ENCODE measurements around the gene TMEM45A. TPM values are rescaled to one million over a fixed set of nuclear protein-coding genes. Genes with fewer than 3 reads are reported as not detected.

TMEM45A gene
- total RNA-seq, 4 donors from 2014 or later: 9.4 to 36.5 (median 14.0) TPM

DNA sequence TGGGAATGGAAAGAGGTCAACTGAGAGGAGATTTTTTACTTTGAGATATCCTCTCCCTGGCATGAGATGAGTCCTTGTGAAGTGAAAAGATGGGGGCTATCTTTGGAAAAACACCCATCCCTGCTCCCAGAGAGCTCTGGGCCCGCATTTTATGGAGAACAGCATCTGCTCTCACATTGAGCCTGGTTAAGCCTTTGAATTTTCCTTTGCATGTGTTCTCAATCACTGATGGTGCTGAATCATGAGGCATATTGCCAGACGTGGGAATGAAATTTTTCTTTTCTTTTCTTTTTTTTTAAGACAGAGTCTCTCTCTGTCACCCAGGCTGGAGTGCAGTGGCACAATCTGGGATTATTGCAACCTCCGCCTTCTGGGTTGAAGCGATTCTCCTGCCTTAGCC is 24.4 kb downstream of the TMEM45A start:
- H3K36me3 ChIP-seq: peaks cover 0 to 18% (median 0%) of the 10 kb centered on the region in 3 donors
- H3K4me1 ChIP-seq: no peaks in the 10 kb centered on the region
- H3K9me3 ChIP-seq: peaks cover 0 to 4% (median 0%) of the 10 kb centered on the region in 4 donors
- TF ChIP-seq EP300 (IDR thresholded peaks at IDR 0.05): peak in 1 of 2 donors; percentile 22
- no peak for TF ChIP-seq POLR2A (IDR thresholded peaks at IDR 0.05)
- TF ChIP-seq, protein P1, sequence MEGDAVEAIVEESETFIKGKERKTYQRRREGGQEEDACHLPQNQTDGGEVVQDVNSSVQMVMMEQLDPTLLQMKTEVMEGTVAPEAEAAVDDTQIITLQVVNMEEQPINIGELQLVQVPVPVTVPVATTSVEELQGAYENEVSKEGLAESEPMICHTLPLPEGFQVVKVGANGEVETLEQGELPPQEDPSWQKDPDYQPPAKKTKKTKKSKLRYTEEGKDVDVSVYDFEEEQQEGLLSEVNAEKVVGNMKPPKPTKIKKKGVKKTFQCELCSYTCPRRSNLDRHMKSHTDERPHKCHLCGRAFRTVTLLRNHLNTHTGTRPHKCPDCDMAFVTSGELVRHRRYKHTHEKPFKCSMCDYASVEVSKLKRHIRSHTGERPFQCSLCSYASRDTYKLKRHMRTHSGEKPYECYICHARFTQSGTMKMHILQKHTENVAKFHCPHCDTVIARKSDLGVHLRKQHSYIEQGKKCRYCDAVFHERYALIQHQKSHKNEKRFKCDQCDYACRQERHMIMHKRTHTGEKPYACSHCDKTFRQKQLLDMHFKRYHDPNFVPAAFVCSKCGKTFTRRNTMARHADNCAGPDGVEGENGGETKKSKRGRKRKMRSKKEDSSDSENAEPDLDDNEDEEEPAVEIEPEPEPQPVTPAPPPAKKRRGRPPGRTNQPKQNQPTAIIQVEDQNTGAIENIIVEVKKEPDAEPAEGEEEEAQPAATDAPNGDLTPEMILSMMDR (IDR thresholded peaks at IDR 0.05): no peak
- no peak for DNase-seq (ENCODE audit: low spot score in 2 of 2)
- WGBS, 2 donors: 64 to 72% methylated on average over 4 of the region's 4 CpGs
- H3K4me3 ChIP-seq: no peak overlapping the region
- H3K27me3 ChIP-seq: no peaks in the 10 kb centered on the region
- H3K27ac ChIP-seq: peak overlapping the region in 1 of 4 donors; percentile 24

DNA sequence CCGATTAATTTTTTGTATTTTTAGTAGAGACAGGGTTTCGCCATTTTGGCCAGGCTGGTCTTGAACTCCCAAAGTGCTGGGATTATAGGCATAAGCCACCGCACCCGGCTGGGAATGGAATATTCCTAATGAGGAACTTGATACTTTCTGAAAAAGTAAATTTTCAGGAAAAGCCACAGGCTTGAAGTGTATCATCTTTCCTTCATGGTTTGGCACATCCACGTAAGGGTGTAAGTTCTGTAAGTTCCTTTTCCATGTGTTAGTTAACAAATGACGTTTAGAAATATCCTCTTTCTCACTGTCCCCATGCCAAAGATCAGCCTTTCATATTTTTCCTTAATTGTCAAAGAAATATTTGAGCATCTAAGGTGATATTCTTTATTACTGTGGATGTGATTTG is 24.9 kb downstream of the TMEM45A start:
- WGBS, 2 donors: 81 to 85% methylated on average over 6 of the region's 6 CpGs

DNA sequence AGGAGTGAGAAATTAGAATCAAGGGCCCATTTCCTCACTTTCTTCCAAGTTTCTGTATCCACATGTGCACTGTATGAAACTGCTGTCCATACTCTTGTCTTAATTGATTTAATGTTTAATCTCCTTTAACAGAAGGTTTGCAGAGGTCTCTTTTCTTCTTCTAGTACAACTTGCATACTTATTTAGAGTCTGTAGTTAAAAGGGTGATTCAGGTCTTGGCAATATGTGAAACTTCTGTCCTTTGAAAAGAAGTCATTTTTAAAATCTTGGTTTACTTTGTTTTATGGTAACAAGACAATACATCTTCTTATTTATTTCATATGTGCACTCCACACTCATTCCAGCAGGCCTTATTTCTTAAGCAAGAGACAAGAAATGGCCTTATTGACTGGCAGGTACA is 25.8 kb downstream of the TMEM45A start:
- H3K4me1 ChIP-seq: no peaks in the 10 kb centered on the region
- H3K9me3 ChIP-seq: peaks cover 0 to 4% (median 0%) of the 10 kb centered on the region in 4 donors
- no peak for DNase-seq (ENCODE audit: low spot score in 2 of 2)
- no peak overlapping the region for H3K4me3 ChIP-seq
- TF ChIP-seq POLR2A (IDR thresholded peaks at IDR 0.05) (no peak), EP300 (IDR thresholded peaks at IDR 0.05) (no peak)
- TF ChIP-seq, protein P1 (IDR thresholded peaks at IDR 0.05): no peak
- peaks cover 0 to 29% (median 0%) of the 10 kb centered on the region in 3 donors for H3K36me3 ChIP-seq
- H3K27me3 ChIP-seq: no peaks in the 10 kb centered on the region
- no peak overlapping the region for H3K27ac ChIP-seq

More for the DNA sequence above, 24.9 kb downstream of the TMEM45A start:
- Histone ChIP-seq H3K4me1 (no peaks in the 10 kb centered on the region), H3K4me3 (no peak overlapping the region), H3K36me3 (peaks cover 0 to 22% (median 0%) of the 10 kb centered on the region in 3 donors), H3K27me3 (no peaks in the 10 kb centered on the region), H3K27ac (no peak overlapping the region), H3K9me3 (peaks cover 0 to 4% (median 0%) of the 10 kb centered on the region in 4 donors)
- no peak for DNase-seq (ENCODE audit: low spot score in 2 of 2)
- TF ChIP-seq EP300 (IDR thresholded peaks at IDR 0.05) (no peak), POLR2A (IDR thresholded peaks at IDR 0.05) (no peak)
- TF ChIP-seq, protein P1 (IDR thresholded peaks at IDR 0.05): no peak

DNA sequence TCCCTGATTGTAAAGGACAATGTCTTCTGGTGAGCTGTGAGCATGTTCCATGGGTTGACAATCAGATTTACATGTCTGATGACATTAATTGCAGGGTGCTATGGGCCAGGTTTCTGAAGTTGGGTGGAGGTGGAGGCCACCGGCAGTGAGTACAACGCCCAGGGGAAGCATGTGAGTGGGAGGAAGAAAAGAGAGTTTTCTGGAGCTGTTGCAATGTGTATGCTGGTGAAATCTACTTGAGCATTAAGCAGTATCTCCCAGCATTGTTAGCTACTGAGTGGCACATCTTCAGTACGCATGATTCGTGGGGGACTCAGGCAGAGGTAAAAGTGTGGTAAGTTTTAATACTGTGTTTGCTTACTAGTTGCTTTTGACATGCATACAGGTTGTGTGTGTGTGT is 26.6 kb downstream of the TMEM45A start:
- Histone ChIP-seq H3K27ac (no peak overlapping the region), H3K9me3 (peaks cover 0 to 4% (median 0%) of the 10 kb centered on the region in 4 donors), H3K4me3 (no peak overlapping the region), H3K4me1 (no peaks in the 10 kb centered on the region), H3K36me3 (peaks cover 0 to 29% (median 0%) of the 10 kb centered on the region in 3 donors), H3K27me3 (no peaks in the 10 kb centered on the region)
- 65 to 68% methylated on average over 4 of the region's 4 CpGs for WGBS, 2 donors
- DNase-seq (ENCODE audit: low spot score in 2 of 2): no peak
- TF ChIP-seq EP300 (IDR thresholded peaks at IDR 0.05) (no peak), POLR2A (IDR thresholded peaks at IDR 0.05) (no peak)
- TF ChIP-seq, protein P1 (IDR thresholded peaks at IDR 0.05): no peak

DNA sequence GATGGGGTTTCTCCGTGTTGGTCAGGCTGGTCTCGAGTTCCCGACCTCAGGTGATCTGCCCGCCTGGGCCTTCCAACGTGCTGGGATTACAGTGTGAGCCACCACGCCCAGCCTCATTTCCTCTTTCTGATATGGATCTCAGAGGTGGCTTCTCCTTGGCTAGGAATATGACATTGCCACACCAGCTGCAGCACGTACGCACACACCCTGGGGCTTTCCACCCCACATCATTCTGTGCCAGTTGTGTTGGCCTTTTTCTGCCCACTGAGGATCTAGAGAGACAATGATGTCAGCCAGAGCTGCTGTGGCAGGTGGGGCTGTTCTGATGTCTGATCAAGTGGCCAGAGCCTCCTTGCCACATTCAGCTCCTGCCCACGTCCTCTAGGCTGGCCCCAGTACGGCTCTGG is 29.0 kb downstream of the TMEM45A start:
- Histone ChIP-seq H3K36me3 (peaks cover 0 to 32% (median 0%) of the 10 kb centered on the region in 3 donors), H3K27me3 (no peaks in the 10 kb centered on the region), H3K4me1 (no peaks in the 10 kb centered on the region), H3K4me3 (no peak overlapping the region), H3K9me3 (no peaks in the 10 kb centered on the region), H3K27ac (no peak overlapping the region)
- TF ChIP-seq POLR2A (IDR thresholded peaks at IDR 0.05): no peak
- TF ChIP-seq EP300 (IDR thresholded peaks at IDR 0.05): no peak
- TF ChIP-seq, protein P1 (IDR thresholded peaks at IDR 0.05): no peak
- DNase-seq (ENCODE audit: low spot score in 2 of 2): no peak
- 92% methylated on average over 10 of the region's 10 CpGs for WGBS, 2 donors

Data from tibial nerve (tissue), 4 donors.